Neuronal stem cell (in vitro differentiated cells): ENCODE data around the gene TEX9.
"Not testable (repeated sequence)": the region's sequence is repeated elsewhere in the genome, so short reads cannot be mapped to it uniquely, and the experiment has no call there.

Source experiments
- DNase-seq: peaks from one replicate; pipeline ENCODE4 v3.0.0-alpha.2; 2013; ENCODE audit warnings: low spot score
- H2AFZ ChIP-seq: one replicate; pipeline ENCODE4 v1.6.1; 2013; ENCODE audit warnings: mild to moderate bottlenecking, low read length, inconsistent platforms
- H2AK5ac ChIP-seq: 2 replicates; pipeline ENCODE4 v1.6.1; 2013; ENCODE audit warnings: low read depth, mild to moderate bottlenecking, inconsistent platforms, low read length, moderate library complexity, mixed read lengths
- H2BK120ac ChIP-seq: 2 replicates; pipeline ENCODE4 v1.6.1; 2013; ENCODE audit warnings: low read depth, mild to moderate bottlenecking, inconsistent platforms, low read length, moderate library complexity, mixed read lengths
- H2BK12ac ChIP-seq: one replicate; pipeline ENCODE4 v1.6.1; 2013; ENCODE audit warnings: low read length, inconsistent platforms
- H2BK15ac ChIP-seq: 2 replicates; pipeline ENCODE4 v1.6.1; 2013; ENCODE audit warnings: mild to moderate bottlenecking, low read length, inconsistent platforms, mixed read lengths
- H2BK5ac ChIP-seq: one replicate; pipeline ENCODE4 v1.6.1; 2013; ENCODE audit warnings: inconsistent platforms, mild to moderate bottlenecking, low read length, moderate library complexity
- H3K14ac ChIP-seq: one replicate; pipeline ENCODE4 v1.6.1; 2013; ENCODE audit warnings: low read length, inconsistent platforms
- H3K18ac ChIP-seq: 2 replicates; pipeline ENCODE4 v1.6.1; 2013; ENCODE audit warnings: low read length, inconsistent platforms
- H3K23ac ChIP-seq: 2 replicates; pipeline ENCODE4 v1.6.1; 2013; ENCODE audit warnings: low read depth, mild to moderate bottlenecking, mixed read lengths, low read length, inconsistent platforms; ENCODE audit not compliant: poor library complexity
- H3K27ac ChIP-seq: replicated peaks from 3 replicates; pipeline ENCODE4 v1.5.1; 2013; ENCODE audit warnings: low read length, inconsistent platforms
- H3K27me3 ChIP-seq, 3 experiments: 2 replicates each; pipeline ENCODE4 v1.6.1; 2013; ENCODE audit warnings: low read length in 3 of 3, mild to moderate bottlenecking in 2 of 3, inconsistent platforms in 1 of 3, low read depth in 1 of 3, mixed read lengths in 1 of 3, moderate library complexity in 1 of 3; ENCODE audit not compliant: control insufficient read depth in 3 of 3, insufficient read depth in 3 of 3
- H3K36me3 ChIP-seq, 2 donors: replicated peaks in 1 of 2; 2 replicates each; pipeline ENCODE4 v1.6.1; 2013; ENCODE audit warnings: low read length in 2 of 2; ENCODE audit not compliant: control insufficient read depth in 2 of 2, insufficient read depth in 2 of 2
- H3K4ac ChIP-seq: 2 replicates; pipeline ENCODE4 v1.6.1; 2013; ENCODE audit warnings: inconsistent platforms, mild to moderate bottlenecking, low read length, moderate library complexity
- H3K4me1 ChIP-seq, 2 donors: 1 replicate in 1 of 2; 2 replicates in 1 of 2; pipeline ENCODE4 v1.6.1; 2013; ENCODE audit warnings: low read length in 2 of 2, low read depth in 1 of 2; ENCODE audit not compliant: control insufficient read depth in 2 of 2, insufficient read depth in 1 of 2
- H3K4me2 ChIP-seq: one replicate; pipeline ENCODE4 v1.6.1; 2013; ENCODE audit warnings: mild to moderate bottlenecking, low read length, inconsistent platforms; ENCODE audit not compliant: insufficient read depth, poor library complexity, severe bottlenecking
- H3K4me3 ChIP-seq, 2 donors: 2 replicates each; pipeline ENCODE4 v1.5.1; 2013; ENCODE audit warnings: low read length in 2 of 2, mild to moderate bottlenecking in 2 of 2, inconsistent platforms in 1 of 2, moderate library complexity in 1 of 2
- H3K79me1 ChIP-seq: one replicate; pipeline ENCODE4 v1.6.1; 2013; ENCODE audit warnings: low read depth, mild to moderate bottlenecking, inconsistent platforms, low read length, moderate library complexity
- H3K9ac ChIP-seq: one replicate; pipeline ENCODE4 v1.6.1; 2013; ENCODE audit warnings: mild to moderate bottlenecking, low read depth, low read length, inconsistent platforms; ENCODE audit not compliant: poor library complexity
- H3K9me3 ChIP-seq, 2 donors: replicated peaks in 1 of 2; 2 replicates each; pipeline versions ENCODE3 to v1.6.1; 2013; ENCODE audit warnings: low read length in 2 of 2, mild to moderate bottlenecking in 2 of 2, inconsistent platforms in 1 of 2, low read depth in 1 of 2, mixed read lengths in 1 of 2, moderate library complexity in 1 of 2; ENCODE audit not compliant: control insufficient read depth in 2 of 2, insufficient read depth in 1 of 2
- H4K8ac ChIP-seq: one replicate; pipeline ENCODE4 v1.6.1; 2013; ENCODE audit warnings: low read depth, mild to moderate bottlenecking, inconsistent platforms, low read length, moderate library complexity
- H4K91ac ChIP-seq: one replicate; pipeline ENCODE4 v1.6.1; 2013; ENCODE audit warnings: low read length, low read depth, mild to moderate bottlenecking, inconsistent platforms; ENCODE audit not compliant: poor library complexity
- WGBS, 2 donors: extraction: QIAGEN DNeasy Blood & Tissue Kit; methylation state at CpG; one replicate each; pipeline ENCODE4 v1.1.7; 2013; ENCODE audit warnings: missing lambda C conversion rate in 2 of 2, mixed read lengths in 1 of 2; ENCODE audit not compliant: insufficient read length in 2 of 2, insufficient replicate concordance in 1 of 2; ENCODE audit errors: extremely low coverage in 2 of 2; 5-methylcytosine and 5-hydroxymethylcytosine counted together

TEX9 gene

DNA sequence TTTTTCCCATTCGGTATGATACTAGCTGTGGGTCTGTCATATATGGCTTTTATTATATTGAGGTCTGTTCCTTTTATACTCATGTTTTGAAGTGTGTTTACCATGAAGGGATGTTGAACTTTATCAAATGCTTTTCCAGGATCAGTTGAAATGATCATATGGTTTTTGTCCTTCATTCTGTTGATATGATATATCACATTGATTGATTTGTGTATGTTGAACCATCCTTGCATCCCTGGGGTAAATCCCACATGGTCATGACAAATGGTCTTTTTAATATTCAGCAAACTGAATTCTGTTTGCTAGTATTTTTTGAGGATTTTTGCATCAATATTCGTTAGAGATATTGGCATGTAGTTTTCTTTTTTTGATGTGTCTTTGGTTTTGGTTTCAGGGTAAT lies 12.6 kb downstream of the TEX9 start:
- H3K4me3 ChIP-seq, H2BK15ac ChIP-seq, H3K4me2 ChIP-seq, H3K9ac ChIP-seq, H2BK5ac ChIP-seq, H3K4ac ChIP-seq, H3K23ac ChIP-seq, H3K27ac ChIP-seq, H3K14ac ChIP-seq, H2BK12ac ChIP-seq, H2AK5ac ChIP-seq, H3K18ac ChIP-seq, H4K8ac ChIP-seq, H3K4me1 ChIP-seq, H4K91ac ChIP-seq, H3K27me3 ChIP-seq, H2AFZ ChIP-seq, H2BK120ac ChIP-seq, H3K36me3 ChIP-seq, DNase-seq, H3K79me1 ChIP-seq: not testable (repeated sequence)
- H3K9me3 ChIP-seq: peaks cover 2 to 10% of the 10 kb centered on the region in 2 donors
- no CpG with 5 or more reads among the region's 2 CpGs for WGBS, 2 donors

DNA sequence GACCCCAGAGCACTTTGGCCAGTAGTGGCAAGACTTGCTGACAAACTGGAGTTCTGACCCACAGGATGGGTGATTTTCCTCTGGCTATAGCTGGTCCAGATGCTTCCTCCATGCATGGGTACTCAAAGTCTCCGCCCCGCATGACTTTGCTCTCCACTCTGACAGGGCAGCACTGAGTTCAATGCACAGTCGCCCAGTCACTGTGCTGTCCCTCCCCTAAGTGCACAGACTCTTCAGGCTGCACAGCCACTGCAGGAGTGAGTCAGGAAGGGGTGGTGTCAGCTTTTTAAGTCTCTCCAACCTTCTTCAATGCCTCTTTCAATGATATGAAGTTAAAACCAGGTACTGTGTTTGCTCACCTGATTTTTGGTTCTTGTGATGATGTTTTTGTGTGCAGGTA lies 17.8 kb downstream of the TEX9 start:
- no peak overlapping the region for H4K8ac ChIP-seq
- no peaks in the 10 kb centered on the region for H3K27me3 ChIP-seq
- H3K27ac ChIP-seq: no peak overlapping the region
- H2BK12ac ChIP-seq: no peak overlapping the region
- no peak overlapping the region for H3K9ac ChIP-seq
- no peak overlapping the region for H3K4me3 ChIP-seq
- H3K36me3 ChIP-seq: peaks cover 0 to 4% of the 10 kb centered on the region in 2 donors
- no peak overlapping the region for H3K23ac ChIP-seq
- no peaks in the 10 kb centered on the region for H3K4me1 ChIP-seq
- no peak overlapping the region for H2BK5ac ChIP-seq
- no peak overlapping the region for H2AK5ac ChIP-seq
- no CpG with 5 or more reads among the region's 3 CpGs for WGBS, 2 donors
- no peak overlapping the region for H2BK15ac ChIP-seq
- H3K79me1 ChIP-seq: no peaks in the 10 kb centered on the region
- DNase-seq: no peak
- no peak overlapping the region for H3K4me2 ChIP-seq
- H4K91ac ChIP-seq: no peak overlapping the region
- H3K9me3 ChIP-seq: peaks cover 3 to 16% of the 10 kb centered on the region in 2 donors
- no peak overlapping the region for H3K4ac ChIP-seq
- H3K18ac ChIP-seq: no peak overlapping the region
- no peak overlapping the region for H2BK120ac ChIP-seq
- no peak overlapping the region for H2AFZ ChIP-seq
- H3K14ac ChIP-seq: no peak overlapping the region

DNA sequence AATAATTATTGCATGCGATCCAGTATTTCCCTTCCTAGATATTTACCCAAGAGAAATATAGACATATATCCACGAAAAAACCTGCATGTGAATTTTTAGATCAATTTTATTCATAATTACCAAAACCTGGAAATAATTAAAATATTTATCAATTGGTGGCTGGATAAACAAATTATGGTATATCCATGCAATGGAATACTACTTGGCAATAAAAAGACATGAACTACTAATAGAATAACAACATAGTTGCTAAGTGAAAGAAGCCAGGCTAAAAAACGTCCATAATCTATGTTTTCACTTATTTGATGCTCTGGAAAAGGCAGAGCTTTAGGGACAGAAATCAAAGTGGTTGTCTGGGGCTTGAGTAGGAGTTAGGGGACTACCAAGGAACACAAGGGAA lies 20.7 kb downstream of the TEX9 start:
- Histone ChIP-seq H3K27ac (no peak overlapping the region), H3K4me1 (no peaks in the 10 kb centered on the region), H3K4ac (no peak overlapping the region), H3K18ac (no peak overlapping the region), H4K91ac (no peak overlapping the region), H2AFZ (no peak overlapping the region), H3K14ac (no peak overlapping the region), H2BK12ac (no peak overlapping the region), H4K8ac (no peak overlapping the region), H3K79me1 (no peaks in the 10 kb centered on the region), H3K9me3 (peaks cover 1 to 12% of the 10 kb centered on the region in 2 donors), H3K27me3 (no peaks in the 10 kb centered on the region), H3K36me3 (peaks cover 0 to 4% of the 10 kb centered on the region in 2 donors), H2BK5ac (no peak overlapping the region), H3K4me3 (no peak overlapping the region), H3K9ac (no peak overlapping the region), H2BK120ac (no peak overlapping the region), H3K4me2 (no peak overlapping the region), H2AK5ac (no peak overlapping the region), H3K23ac (no peak overlapping the region), H2BK15ac (no peak overlapping the region)
- no peak for DNase-seq
- no CpG with 5 or more reads among the region's 3 CpGs for WGBS, 2 donors

DNA sequence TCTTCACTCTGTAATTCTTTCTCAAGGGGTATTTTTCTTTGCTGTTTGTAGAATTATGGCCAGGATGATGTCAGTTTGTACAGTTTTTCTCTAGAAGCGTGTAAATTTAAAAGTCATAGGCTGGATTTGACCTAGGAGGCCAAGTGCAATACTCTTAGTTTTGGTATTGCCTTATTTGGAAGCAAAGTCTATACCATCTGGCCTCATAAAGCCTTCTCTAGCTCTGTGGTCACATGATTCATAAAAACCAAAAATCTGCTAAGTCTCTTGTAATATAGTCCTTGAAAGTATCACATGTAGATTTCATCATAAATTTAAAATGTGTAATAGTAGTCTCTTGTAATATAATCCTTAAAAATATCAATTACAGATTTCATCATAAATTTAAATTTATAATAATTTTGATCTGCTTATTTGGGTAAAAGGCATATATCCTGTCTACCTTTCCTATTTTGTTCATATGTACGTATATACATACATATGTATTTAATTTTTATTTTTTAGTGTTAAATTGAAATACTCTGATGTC lies 25.6 kb downstream of the TEX9 start:
- H3K4me3 ChIP-seq: no peak overlapping the region
- no peak overlapping the region for H2AK5ac ChIP-seq
- no peak for DNase-seq
- H4K8ac ChIP-seq: no peak overlapping the region
- peaks cover 0 to 6% of the 10 kb centered on the region in 2 donors for H3K36me3 ChIP-seq
- H3K4me1 ChIP-seq: no peaks in the 10 kb centered on the region
- peaks cover 1 to 5% of the 10 kb centered on the region in 2 donors for H3K9me3 ChIP-seq
- no peak overlapping the region for H3K4me2 ChIP-seq
- H3K9ac ChIP-seq: no peak overlapping the region
- H4K91ac ChIP-seq: no peak overlapping the region
- no peak overlapping the region for H2AFZ ChIP-seq
- H2BK120ac ChIP-seq: no peak overlapping the region
- H3K79me1 ChIP-seq: no peaks in the 10 kb centered on the region
- WGBS, 2 donors: no CpG with 5 or more reads among the region's 2 CpGs
- H2BK15ac ChIP-seq: no peak overlapping the region
- no peak overlapping the region for H3K14ac ChIP-seq
- H3K27me3 ChIP-seq: no peaks in the 10 kb centered on the region
- no peak overlapping the region for H2BK5ac ChIP-seq
- H3K23ac ChIP-seq: no peak overlapping the region
- no peak overlapping the region for H3K4ac ChIP-seq
- H3K27ac ChIP-seq: no peak overlapping the region
- no peak overlapping the region for H3K18ac ChIP-seq
- no peak overlapping the region for H2BK12ac ChIP-seq
